Measurements from ENCODE around the gene REEP5.

DNA sequence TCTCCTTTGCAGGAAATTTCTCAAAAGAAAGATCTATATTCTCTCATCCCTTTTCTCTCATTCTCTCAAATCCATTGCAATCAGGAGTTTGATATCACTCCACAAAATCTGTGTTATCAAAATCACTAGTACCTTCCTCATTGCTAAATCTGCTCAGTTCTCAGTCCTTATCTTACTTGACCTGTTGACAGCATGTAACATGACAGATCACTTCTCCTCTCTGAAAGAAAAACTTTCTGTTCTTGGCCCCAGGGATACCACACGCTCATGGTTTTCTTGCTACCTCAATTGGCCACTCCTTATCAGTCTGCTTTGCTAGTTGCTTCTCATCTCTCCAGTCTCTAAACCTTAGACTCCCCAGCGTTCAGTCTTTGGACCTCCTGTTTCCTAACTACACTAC is 38.8 kb downstream of the REEP5 start:
- TF ChIP-seq, protein P1, sequence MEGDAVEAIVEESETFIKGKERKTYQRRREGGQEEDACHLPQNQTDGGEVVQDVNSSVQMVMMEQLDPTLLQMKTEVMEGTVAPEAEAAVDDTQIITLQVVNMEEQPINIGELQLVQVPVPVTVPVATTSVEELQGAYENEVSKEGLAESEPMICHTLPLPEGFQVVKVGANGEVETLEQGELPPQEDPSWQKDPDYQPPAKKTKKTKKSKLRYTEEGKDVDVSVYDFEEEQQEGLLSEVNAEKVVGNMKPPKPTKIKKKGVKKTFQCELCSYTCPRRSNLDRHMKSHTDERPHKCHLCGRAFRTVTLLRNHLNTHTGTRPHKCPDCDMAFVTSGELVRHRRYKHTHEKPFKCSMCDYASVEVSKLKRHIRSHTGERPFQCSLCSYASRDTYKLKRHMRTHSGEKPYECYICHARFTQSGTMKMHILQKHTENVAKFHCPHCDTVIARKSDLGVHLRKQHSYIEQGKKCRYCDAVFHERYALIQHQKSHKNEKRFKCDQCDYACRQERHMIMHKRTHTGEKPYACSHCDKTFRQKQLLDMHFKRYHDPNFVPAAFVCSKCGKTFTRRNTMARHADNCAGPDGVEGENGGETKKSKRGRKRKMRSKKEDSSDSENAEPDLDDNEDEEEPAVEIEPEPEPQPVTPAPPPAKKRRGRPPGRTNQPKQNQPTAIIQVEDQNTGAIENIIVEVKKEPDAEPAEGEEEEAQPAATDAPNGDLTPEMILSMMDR (conservative IDR thresholded peaks at IDR 0.05): no peak
- TF ChIP-seq ZFX (IDR thresholded peaks at IDR 0.05): no peak

Data from C4-2B (cell line).